Measurements from ENCODE around the gene UFD1. TPM values are rescaled to one million over a fixed set of nuclear protein-coding genes. Genes with fewer than 3 reads are reported as not detected.
"Not testable (repeated sequence)": the region's sequence is repeated elsewhere in the genome, so short reads cannot be mapped to it uniquely, and the experiment has no call there.

UFD1 gene
- total RNA-seq, 2 donors from 2014 or later, result 45.7 to 73.6 TPM

DNA sequence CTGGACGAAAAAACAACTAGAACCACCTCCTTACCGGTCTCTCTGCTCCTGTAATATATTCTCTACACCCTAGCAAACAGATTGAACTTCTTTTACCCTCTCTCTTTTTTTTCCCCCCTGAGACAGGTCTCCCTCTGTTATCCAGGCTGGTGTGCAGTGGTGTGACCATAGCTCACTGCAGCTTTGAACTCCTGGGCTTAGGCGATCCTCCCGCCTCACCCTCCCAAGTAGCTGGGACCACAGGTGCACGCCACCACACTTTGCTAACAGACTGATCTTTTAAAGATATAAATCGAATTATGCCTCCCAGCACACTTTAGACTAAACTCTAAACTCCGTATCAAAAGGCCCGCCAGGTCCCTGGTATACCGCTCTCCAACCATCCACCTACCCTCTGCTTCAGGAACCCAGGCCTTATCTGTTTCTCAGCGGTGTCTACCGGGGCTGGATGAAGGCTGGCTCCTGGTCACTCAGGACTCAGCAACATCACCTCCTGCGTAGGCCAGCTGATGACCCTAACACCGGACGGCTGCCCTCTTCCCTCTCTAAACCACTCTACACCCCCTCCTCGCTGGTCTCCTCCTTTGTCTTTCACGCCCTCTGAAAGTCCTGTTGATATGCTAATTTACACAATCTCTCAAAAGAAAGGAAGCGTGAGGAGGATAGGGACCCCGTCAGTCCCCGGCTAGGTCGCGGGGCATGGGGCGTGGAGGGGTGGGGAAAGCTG is 32.2 kb downstream of the UFD1 start:
- peak; percentile 32 for DNase-seq
- H3K27ac ChIP-seq, result peak overlapping the region; percentile 87
- no peaks in the 10 kb centered on the region for H3K9me3 ChIP-seq
- H3K36me3 ChIP-seq, result no peaks in the 10 kb centered on the region
- H3K9ac ChIP-seq (ENCODE audit: low read depth in 2 of 2, low read length in 2 of 2), result peak overlapping the region; percentile 67 to 70
- no peaks in the 10 kb centered on the region for H3K27me3 ChIP-seq
- peaks cover 13% of the 10 kb centered on the region for H3K4me1 ChIP-seq
- intact Hi-C loops (cut with DNase I), result no loop called here
- H3K4me3 ChIP-seq, result peak overlapping the region; percentile 94
- TF ChIP-seq, protein P1, sequence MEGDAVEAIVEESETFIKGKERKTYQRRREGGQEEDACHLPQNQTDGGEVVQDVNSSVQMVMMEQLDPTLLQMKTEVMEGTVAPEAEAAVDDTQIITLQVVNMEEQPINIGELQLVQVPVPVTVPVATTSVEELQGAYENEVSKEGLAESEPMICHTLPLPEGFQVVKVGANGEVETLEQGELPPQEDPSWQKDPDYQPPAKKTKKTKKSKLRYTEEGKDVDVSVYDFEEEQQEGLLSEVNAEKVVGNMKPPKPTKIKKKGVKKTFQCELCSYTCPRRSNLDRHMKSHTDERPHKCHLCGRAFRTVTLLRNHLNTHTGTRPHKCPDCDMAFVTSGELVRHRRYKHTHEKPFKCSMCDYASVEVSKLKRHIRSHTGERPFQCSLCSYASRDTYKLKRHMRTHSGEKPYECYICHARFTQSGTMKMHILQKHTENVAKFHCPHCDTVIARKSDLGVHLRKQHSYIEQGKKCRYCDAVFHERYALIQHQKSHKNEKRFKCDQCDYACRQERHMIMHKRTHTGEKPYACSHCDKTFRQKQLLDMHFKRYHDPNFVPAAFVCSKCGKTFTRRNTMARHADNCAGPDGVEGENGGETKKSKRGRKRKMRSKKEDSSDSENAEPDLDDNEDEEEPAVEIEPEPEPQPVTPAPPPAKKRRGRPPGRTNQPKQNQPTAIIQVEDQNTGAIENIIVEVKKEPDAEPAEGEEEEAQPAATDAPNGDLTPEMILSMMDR (IDR thresholded peaks at IDR 0.05), result no peak

GRCh38 chr22:19445279-19445982 is 33.6 kb downstream of the UFD1 start:
- H3K9ac ChIP-seq (ENCODE audit: low read depth in 2 of 2, low read length in 2 of 2); H3K9me3 ChIP-seq; DNase-seq; H3K4me3 ChIP-seq; H3K36me3 ChIP-seq; H3K27me3 ChIP-seq; intact Hi-C loops (cut with DNase I); H3K27ac ChIP-seq: not testable (repeated sequence)
- H3K4me1 ChIP-seq, result peaks cover 13% of the 10 kb centered on the region

DNA sequence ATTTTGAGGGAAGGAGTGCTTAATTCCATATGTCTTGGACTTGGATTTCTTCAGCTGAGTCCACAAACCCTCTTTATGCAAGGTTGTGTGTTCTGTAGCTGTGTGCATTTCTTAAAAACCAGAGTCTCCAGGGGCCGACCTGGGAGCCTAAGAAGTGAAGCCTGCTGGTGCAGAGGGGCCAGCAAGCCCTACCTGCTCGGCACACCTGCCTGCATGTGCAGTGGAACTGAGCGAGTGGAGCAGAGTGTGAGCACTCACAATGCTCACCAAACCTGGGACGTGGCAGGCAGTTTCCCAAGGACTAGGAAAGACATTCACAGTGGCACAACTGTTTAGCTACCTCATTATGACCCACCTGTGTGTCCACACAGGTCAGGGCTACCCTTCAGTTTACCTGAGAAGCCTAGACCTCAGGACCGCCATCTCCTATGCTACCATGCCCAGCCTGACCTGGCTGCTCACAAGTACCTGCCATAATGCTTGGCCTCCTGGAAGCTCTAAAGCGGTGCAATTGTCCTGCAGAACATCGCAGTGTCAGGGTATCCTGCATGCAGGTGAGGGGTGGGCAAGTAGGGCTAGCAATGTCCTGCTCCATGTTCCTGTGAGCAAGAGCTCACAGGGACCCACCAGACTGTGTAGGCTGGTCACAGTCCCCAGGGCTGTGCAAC is 35.3 kb downstream of the UFD1 start:
- no peaks in the 10 kb centered on the region for H3K36me3 ChIP-seq
- no peak overlapping the region for H3K9ac ChIP-seq (ENCODE audit: low read depth in 2 of 2, low read length in 2 of 2)
- H3K4me3 ChIP-seq, result no peak overlapping the region
- H3K9me3 ChIP-seq, result no peaks in the 10 kb centered on the region
- TF ChIP-seq, protein P1 (IDR thresholded peaks at IDR 0.05), result no peak
- intact Hi-C loops (cut with DNase I), result no loop called here
- H3K4me1 ChIP-seq, result peaks cover 12% of the 10 kb centered on the region
- no peak overlapping the region for H3K27ac ChIP-seq
- no peaks in the 10 kb centered on the region for H3K27me3 ChIP-seq
- DNase-seq, result no peak

DNA sequence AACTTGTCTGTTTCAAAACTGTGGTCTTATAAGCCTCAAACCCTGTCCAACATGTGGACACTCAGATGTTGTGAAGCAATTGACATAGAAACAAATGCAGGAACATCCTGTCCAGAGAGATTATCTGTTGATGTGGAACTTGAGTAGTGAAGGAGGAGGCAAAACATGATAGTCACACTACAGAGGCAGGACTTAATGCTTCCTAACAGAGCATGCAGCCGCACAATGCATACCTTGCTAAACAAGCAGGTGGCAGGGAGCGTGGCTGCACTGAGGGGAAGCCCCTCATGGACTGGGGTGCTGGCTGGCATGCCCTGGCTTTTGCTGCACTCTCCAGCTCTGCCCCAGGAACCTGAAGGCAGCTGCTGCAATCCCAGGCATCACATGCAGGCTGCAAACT is 36.8 kb downstream of the UFD1 start:
- intact Hi-C loops (cut with DNase I), result no loop called here
- no peaks in the 10 kb centered on the region for H3K36me3 ChIP-seq
- H3K9ac ChIP-seq (ENCODE audit: low read depth in 2 of 2, low read length in 2 of 2), result no peak overlapping the region
- no peak for DNase-seq
- no peaks in the 10 kb centered on the region for H3K27me3 ChIP-seq
- no peak overlapping the region for H3K27ac ChIP-seq
- H3K4me1 ChIP-seq, result peaks cover 5% of the 10 kb centered on the region
- TF ChIP-seq, protein P1 (IDR thresholded peaks at IDR 0.05), result no peak
- H3K4me3 ChIP-seq, result no peak overlapping the region
- H3K9me3 ChIP-seq, result no peaks in the 10 kb centered on the region

GRCh38 chr22:19440411-19441195 is 38.4 kb downstream of the UFD1 start:
- H3K27ac ChIP-seq, result no peak overlapping the region
- no peaks in the 10 kb centered on the region for H3K27me3 ChIP-seq
- H3K9me3 ChIP-seq, result no peaks in the 10 kb centered on the region
- no peaks in the 10 kb centered on the region for H3K36me3 ChIP-seq
- no peaks in the 10 kb centered on the region for H3K4me1 ChIP-seq
- no peak for DNase-seq
- intact Hi-C loops (cut with DNase I), result no loop called here
- H3K9ac ChIP-seq (ENCODE audit: low read depth in 2 of 2, low read length in 2 of 2), result no peak overlapping the region
- TF ChIP-seq, protein P1 (IDR thresholded peaks at IDR 0.05), result no peak
- H3K4me3 ChIP-seq, result no peak overlapping the region

Measured in colonic mucosa (tissue), 4 donors.